UCSD-AML1 (cell line): ENCODE data around the gene PLS3.
"Not testable (repeated sequence)": the region's sequence is repeated elsewhere in the genome, so short reads cannot be mapped to it uniquely, and the experiment has no call there.

Experiments
- DNase-seq: peaks from one replicate; lab custom pipeline; 2025; ENCODE audit not compliant: unreplicated experiment; lab: John Stamatoyannopoulos, UW

Gene PLS3

GRCh38 chrX:115560978-115561604, at the start of gene PLS3:
PLS3 (plus strand) TSS chrX:115561174; CDS start chrX:115610251, 49,077 bp downstream.
- no peak for DNase-seq

GRCh38 chrX:115518113-115518512, 42.9 kb upstream of the PLS3 start:
- DNase-seq: no peak

- no peak for DNase-seq
Observed at GRCh38 chrX:115521741-115522140, 39.2 kb upstream of the PLS3 start.

GRCh38 chrX:115522952-115523351, 38.0 kb upstream of the PLS3 start:
- DNase-seq: no peak

GRCh38 chrX:115525486-115525885, 35.5 kb upstream of the PLS3 start:
- no peak for DNase-seq

- no peak for DNase-seq
Observed at GRCh38 chrX:115531818-115532403, 29.1 kb upstream of the PLS3 start.

GRCh38 chrX:115533485-115533884, 27.5 kb upstream of the PLS3 start:
- no peak for DNase-seq

GRCh38 chrX:115534383-115534782, 26.6 kb upstream of the PLS3 start:
- DNase-seq: no peak

GRCh38 chrX:115535421-115535820, 25.6 kb upstream of the PLS3 start:
- DNase-seq: no peak

- no peak for DNase-seq
Observed at GRCh38 chrX:115535844-115536243, 25.1 kb upstream of the PLS3 start.

- no peak for DNase-seq
Observed at GRCh38 chrX:115539841-115540240, 21.1 kb upstream of the PLS3 start.

GRCh38 chrX:115541045-115541444, 19.9 kb upstream of the PLS3 start:
- not testable (repeated sequence) for DNase-seq

- no peak for DNase-seq
Observed at GRCh38 chrX:115547448-115547847, 13.5 kb upstream of the PLS3 start.

- no peak for DNase-seq
Observed at GRCh38 chrX:115549008-115549407, 12.0 kb upstream of the PLS3 start.

- no peak for DNase-seq
Observed at GRCh38 chrX:115553171-115553570, 7.8 kb upstream of the PLS3 start.

- no peak for DNase-seq
Observed at GRCh38 chrX:115559672-115560071, 1.3 kb upstream of the PLS3 start.

- DNase-seq: no peak
Observed at GRCh38 chrX:115560211-115560977, 580 bp upstream of the PLS3 start.

GRCh38 chrX:115561605-115562479, 868 bp downstream of the PLS3 start:
- DNase-seq: no peak

GRCh38 chrX:115562480-115562847, 1.5 kb downstream of the PLS3 start:
- DNase-seq: no peak

- no peak for DNase-seq
Observed at GRCh38 chrX:115563633-115564162, 2.7 kb downstream of the PLS3 start.

GRCh38 chrX:115564243-115564642, 3.3 kb downstream of the PLS3 start:
- no peak for DNase-seq
